ENCODE data around the gene FBXW2.

The FBXW2 gene

GRCh38 chr9:120708526-120709224 is 84.5 kb downstream of the FBXW2 start:
- no peak for TF ChIP-seq GATA3 (IDR thresholded peaks at IDR 0.05; ENCODE audit: low read depth, low read length)
- TF ChIP-seq GATA2 (IDR thresholded peaks at IDR 0.05; ENCODE audit: low read depth, low read length) = no peak

GRCh38 chr9:120707170-120707569 is 86.0 kb downstream of the FBXW2 start:
- TF ChIP-seq GATA3 (IDR thresholded peaks at IDR 0.05; ENCODE audit: low read depth, low read length) = no peak
- no peak for TF ChIP-seq GATA2 (IDR thresholded peaks at IDR 0.05; ENCODE audit: low read depth, low read length)

All from SH-SY5Y (cell line).